ENCODE results near the gene KCTD10.

Gene KCTD10

DNA sequence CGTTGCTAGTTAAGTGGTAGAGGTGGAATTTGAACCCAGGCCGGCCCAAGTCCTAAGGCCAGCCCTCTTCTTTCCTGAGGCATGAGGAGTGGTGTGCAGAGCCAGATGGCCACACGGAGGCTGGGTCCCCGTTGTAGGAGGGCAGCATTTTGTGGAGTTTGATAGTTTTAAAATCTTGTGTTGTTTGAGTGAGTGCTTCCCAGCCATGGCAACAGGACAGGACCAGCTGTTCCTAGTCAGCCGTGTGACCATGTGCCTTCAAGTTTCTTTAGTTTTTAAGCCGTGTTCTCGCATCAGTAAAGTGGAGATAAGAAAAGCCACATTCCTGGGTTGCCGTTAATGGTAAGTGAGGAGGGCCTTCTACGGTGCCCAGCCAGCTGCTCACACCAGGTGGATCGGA lies 44.7 kb upstream of the KCTD10 start:
- Histone ChIP-seq H3K36me3 (ENCODE audit: control insufficient read depth, insufficient read depth, low read length) (peaks cover 46% of the 10 kb centered on the region), H3K27me3 (replicated peaks; ENCODE audit: control insufficient read depth, insufficient read depth, low read length) (no peaks in the 10 kb centered on the region), H3K4me3 (replicated peaks; ENCODE audit: low read depth, low read length) (no peak overlapping the region)
- no peak for DNase-seq (ENCODE audit: extremely low read depth, insufficient read length)
- TF ChIP-seq, protein P1, sequence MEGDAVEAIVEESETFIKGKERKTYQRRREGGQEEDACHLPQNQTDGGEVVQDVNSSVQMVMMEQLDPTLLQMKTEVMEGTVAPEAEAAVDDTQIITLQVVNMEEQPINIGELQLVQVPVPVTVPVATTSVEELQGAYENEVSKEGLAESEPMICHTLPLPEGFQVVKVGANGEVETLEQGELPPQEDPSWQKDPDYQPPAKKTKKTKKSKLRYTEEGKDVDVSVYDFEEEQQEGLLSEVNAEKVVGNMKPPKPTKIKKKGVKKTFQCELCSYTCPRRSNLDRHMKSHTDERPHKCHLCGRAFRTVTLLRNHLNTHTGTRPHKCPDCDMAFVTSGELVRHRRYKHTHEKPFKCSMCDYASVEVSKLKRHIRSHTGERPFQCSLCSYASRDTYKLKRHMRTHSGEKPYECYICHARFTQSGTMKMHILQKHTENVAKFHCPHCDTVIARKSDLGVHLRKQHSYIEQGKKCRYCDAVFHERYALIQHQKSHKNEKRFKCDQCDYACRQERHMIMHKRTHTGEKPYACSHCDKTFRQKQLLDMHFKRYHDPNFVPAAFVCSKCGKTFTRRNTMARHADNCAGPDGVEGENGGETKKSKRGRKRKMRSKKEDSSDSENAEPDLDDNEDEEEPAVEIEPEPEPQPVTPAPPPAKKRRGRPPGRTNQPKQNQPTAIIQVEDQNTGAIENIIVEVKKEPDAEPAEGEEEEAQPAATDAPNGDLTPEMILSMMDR (IDR thresholded peaks at IDR 0.05; ENCODE audit: insufficient read depth, low read length, poor library complexity, severe bottlenecking), result no peak

DNA sequence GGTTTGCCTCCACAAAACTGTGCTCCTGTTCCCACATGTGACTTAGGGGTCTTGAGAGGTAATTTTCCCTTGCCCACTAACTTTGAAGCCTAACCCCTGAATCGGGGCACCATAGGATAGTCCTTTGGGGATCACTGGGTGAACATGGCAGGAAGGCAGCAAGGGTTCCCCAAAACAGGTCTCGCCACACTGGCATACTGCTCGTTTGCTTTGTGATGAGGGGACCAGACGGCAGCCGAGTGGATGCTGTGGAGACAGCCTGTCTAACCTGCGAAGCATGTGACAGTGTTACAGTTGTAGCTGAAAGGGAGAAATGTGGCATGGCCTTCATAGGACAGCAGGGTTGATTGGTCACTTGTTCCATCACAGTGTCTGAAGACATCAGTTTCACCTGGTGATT lies 42.7 kb upstream of the KCTD10 start:
- no peak for DNase-seq (ENCODE audit: extremely low read depth, insufficient read length)
- TF ChIP-seq, protein P1 (IDR thresholded peaks at IDR 0.05; ENCODE audit: insufficient read depth, low read length, poor library complexity, severe bottlenecking), result no peak
- peaks cover 47% of the 10 kb centered on the region for H3K36me3 ChIP-seq (ENCODE audit: control insufficient read depth, insufficient read depth, low read length)
- no peak overlapping the region for H3K4me3 ChIP-seq (replicated peaks; ENCODE audit: low read depth, low read length)
- H3K27me3 ChIP-seq (replicated peaks; ENCODE audit: control insufficient read depth, insufficient read depth, low read length), result no peaks in the 10 kb centered on the region

DNA sequence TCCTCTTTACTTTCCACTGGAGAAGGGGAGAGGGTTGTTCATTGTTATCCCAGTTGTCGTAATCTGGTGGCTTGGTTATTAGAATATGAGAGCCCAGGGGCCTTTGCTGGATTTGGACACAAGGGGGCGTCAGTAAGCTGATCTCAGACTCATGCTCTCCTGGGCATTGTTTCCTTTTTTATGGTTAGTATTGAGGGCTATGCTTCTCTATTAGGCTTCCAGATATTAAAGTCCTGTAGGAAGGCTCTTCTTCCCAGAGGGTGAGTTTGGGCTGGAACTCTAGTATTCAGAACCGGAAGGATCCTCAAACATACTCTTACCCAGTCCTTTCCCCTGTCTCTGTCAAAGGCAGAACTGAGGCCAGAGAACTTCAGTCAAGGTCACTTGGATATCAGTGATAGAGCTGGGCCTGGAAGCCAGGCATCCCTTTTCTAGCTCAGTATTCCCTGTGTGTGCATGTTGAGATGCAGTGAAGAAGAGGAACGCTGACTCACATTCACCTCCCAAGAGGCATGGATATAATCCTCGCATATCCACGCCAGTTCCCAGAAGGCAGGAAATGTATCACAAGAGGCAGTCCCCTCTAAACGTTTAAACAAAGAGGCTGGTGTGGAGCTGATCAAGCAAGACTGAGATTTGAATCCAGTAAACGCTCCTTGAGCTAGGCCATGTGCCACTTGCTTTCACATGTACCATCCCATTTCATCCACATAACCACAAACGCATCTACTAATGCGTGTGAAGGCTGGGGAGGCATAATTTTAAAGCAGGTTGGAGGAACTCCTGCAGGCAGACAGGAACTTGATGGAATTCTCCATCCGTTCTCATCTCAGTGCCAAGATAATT lies 41.9 kb upstream of the KCTD10 start:
- peaks cover 46% of the 10 kb centered on the region for H3K36me3 ChIP-seq (ENCODE audit: control insufficient read depth, insufficient read depth, low read length)

DNA sequence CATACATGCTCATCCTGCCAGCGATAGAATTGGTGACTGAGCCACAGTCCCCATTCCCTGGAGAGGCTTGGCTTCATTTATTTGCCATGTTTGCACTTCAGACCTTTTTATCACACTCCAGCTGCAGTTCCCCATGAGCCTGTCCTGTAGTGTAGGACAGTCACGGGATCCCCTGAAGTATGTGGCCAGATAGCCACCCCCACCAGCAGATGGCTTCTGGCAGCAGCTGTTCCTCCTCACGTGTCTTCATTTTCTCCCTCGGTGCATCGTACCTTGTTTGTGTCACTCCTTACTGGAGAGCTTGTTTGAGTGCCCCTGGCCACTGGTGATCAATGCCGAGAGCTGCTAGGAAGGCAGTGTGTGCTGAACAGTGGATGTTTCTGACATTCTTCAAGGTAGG lies 40.5 kb upstream of the KCTD10 start:
- peaks cover 34% of the 10 kb centered on the region for H3K36me3 ChIP-seq (ENCODE audit: control insufficient read depth, insufficient read depth, low read length)
- TF ChIP-seq, protein P1 (IDR thresholded peaks at IDR 0.05; ENCODE audit: insufficient read depth, low read length, poor library complexity, severe bottlenecking), result no peak

More for the DNA sequence above, 41.9 kb upstream of the KCTD10 start:
- Histone ChIP-seq H3K4me3 (replicated peaks; ENCODE audit: low read depth, low read length) (no peak overlapping the region), H3K27me3 (replicated peaks; ENCODE audit: control insufficient read depth, insufficient read depth, low read length) (no peaks in the 10 kb centered on the region)
- TF ChIP-seq, protein P1 (IDR thresholded peaks at IDR 0.05; ENCODE audit: insufficient read depth, low read length, poor library complexity, severe bottlenecking), result peak; percentile 81
- DNase-seq (ENCODE audit: extremely low read depth, insufficient read length), result no peak

DNA sequence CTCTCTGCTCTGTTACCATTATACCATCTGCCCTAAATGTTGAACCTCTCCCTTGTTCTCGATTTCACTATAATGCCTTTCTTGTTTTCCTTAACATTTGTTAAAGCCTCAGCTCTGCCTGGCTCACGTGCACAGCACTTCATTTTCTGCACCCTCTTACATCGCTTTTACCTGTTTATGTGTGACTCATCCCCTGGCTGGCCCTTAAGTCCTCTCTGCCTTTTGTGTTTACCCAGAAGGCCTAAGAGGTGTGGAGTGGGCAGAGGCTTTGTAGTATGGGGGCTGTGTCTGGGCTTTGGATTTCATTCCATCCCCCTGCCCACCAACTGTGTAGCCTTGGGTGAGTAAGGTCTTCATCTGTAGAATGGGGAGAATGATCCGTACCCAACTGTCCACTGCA lies 36.9 kb upstream of the KCTD10 start:
- H3K36me3 ChIP-seq (ENCODE audit: control insufficient read depth, insufficient read depth, low read length), result peaks cover 28% of the 10 kb centered on the region
- DNase-seq (ENCODE audit: extremely low read depth, insufficient read length), result no peak
- no peaks in the 10 kb centered on the region for H3K27me3 ChIP-seq (replicated peaks; ENCODE audit: control insufficient read depth, insufficient read depth, low read length)
- H3K4me3 ChIP-seq (replicated peaks; ENCODE audit: low read depth, low read length), result no peak overlapping the region
- TF ChIP-seq, protein P1 (IDR thresholded peaks at IDR 0.05; ENCODE audit: insufficient read depth, low read length, poor library complexity, severe bottlenecking), result no peak

More for the DNA sequence above, 40.5 kb upstream of the KCTD10 start:
- DNase-seq (ENCODE audit: extremely low read depth, insufficient read length), result no peak
- no peaks in the 10 kb centered on the region for H3K27me3 ChIP-seq (replicated peaks; ENCODE audit: control insufficient read depth, insufficient read depth, low read length)
- no peak overlapping the region for H3K4me3 ChIP-seq (replicated peaks; ENCODE audit: low read depth, low read length)
